BE2C (cell line): Measurements from ENCODE around the gene TMEM81.

Experiments used
- DNase-seq: peaks from one replicate; pipeline ENCODE4 v3.0.0-alpha.2; 2020
- H3K27me3 ChIP-seq: fragments of 250-450 bp; sonication (Bioruptor Pico); 2 replicates; pipeline ENCODE4 v1.5.1; 2020; ENCODE audit warnings: mild to moderate bottlenecking
- H3K36me3 ChIP-seq: fragments of 250-450 bp; sonication (Bioruptor Pico); 2 replicates; pipeline ENCODE4 v1.5.1; 2020; ENCODE audit warnings: mild to moderate bottlenecking
- H3K4me1 ChIP-seq: fragments of 250-450 bp; sonication (Bioruptor Pico); 2 replicates; pipeline ENCODE4 v1.5.1; 2020
- H3K4me3 ChIP-seq: 2 replicates; pipeline ENCODE4 v1.5.1; 2011; ENCODE audit warnings: low read depth, low read length
- H3K9me3 ChIP-seq: fragments of 250-450 bp; sonication (Bioruptor Pico); 2 replicates; pipeline ENCODE4 v1.5.1; 2020
- CTCF ChIP-seq: IDR thresholded peaks from 2 replicates; pipeline ENCODE4 v1.5.1; 2012; ENCODE audit warnings: mild to moderate bottlenecking, low read depth, low read length

Gene TMEM81

GRCh38 chr1:205071028-205071409 lies 13.2 kb downstream of the TMEM81 start:
- Histone ChIP-seq H3K4me1 (no peaks in the 10 kb centered on the region), H3K4me3 (no peak overlapping the region), H3K27me3 (no peaks in the 10 kb centered on the region), H3K36me3 (no peaks in the 10 kb centered on the region), H3K9me3 (no peaks in the 10 kb centered on the region)
- DNase-seq: no peak
- no peak for TF ChIP-seq CTCF

- DNase-seq: no peak
- H3K9me3 ChIP-seq: no peaks in the 10 kb centered on the region
- no peaks in the 10 kb centered on the region for H3K4me1 ChIP-seq
- no peak overlapping the region for H3K4me3 ChIP-seq
- H3K27me3 ChIP-seq: no peaks in the 10 kb centered on the region
- TF ChIP-seq CTCF: no peak
- no peaks in the 10 kb centered on the region for H3K36me3 ChIP-seq
Observed at GRCh38 chr1:205069371-205070125, 14.7 kb downstream of the TMEM81 start.

GRCh38 chr1:205068457-205069040 lies 15.7 kb downstream of the TMEM81 start:
- no peaks in the 10 kb centered on the region for H3K36me3 ChIP-seq
- no peak for TF ChIP-seq CTCF
- H3K4me3 ChIP-seq: no peak overlapping the region
- H3K27me3 ChIP-seq: no peaks in the 10 kb centered on the region
- no peaks in the 10 kb centered on the region for H3K4me1 ChIP-seq
- no peak for DNase-seq
- H3K9me3 ChIP-seq: no peaks in the 10 kb centered on the region

- Histone ChIP-seq H3K36me3 (no peaks in the 10 kb centered on the region), H3K27me3 (no peaks in the 10 kb centered on the region), H3K4me3 (no peak overlapping the region), H3K9me3 (no peaks in the 10 kb centered on the region), H3K4me1 (no peaks in the 10 kb centered on the region)
- DNase-seq: no peak
- no peak for TF ChIP-seq CTCF
Observed at GRCh38 chr1:205068001-205068400, 16.3 kb downstream of the TMEM81 start.

- no peaks in the 10 kb centered on the region for H3K9me3 ChIP-seq
- H3K36me3 ChIP-seq: no peaks in the 10 kb centered on the region
- H3K4me1 ChIP-seq: no peaks in the 10 kb centered on the region
- no peak for DNase-seq
- TF ChIP-seq CTCF: no peak
- H3K4me3 ChIP-seq: no peak overlapping the region
- H3K27me3 ChIP-seq: no peaks in the 10 kb centered on the region
Observed at GRCh38 chr1:205067031-205067430, 17.2 kb downstream of the TMEM81 start.

GRCh38 chr1:205066141-205066818 lies 18.0 kb downstream of the TMEM81 start:
- no peaks in the 10 kb centered on the region for H3K36me3 ChIP-seq
- peak; percentile 42 for DNase-seq
- H3K9me3 ChIP-seq: no peaks in the 10 kb centered on the region
- TF ChIP-seq CTCF: peak; percentile 32; the same call in 1 of the 2 replicates
- no peak overlapping the region for H3K4me3 ChIP-seq
- no peaks in the 10 kb centered on the region for H3K4me1 ChIP-seq
- no peaks in the 10 kb centered on the region for H3K27me3 ChIP-seq
